Neuron (in vitro differentiated cells): ENCODE results near the gene CD48.
"Not testable (repeated sequence)": the region's sequence is repeated elsewhere in the genome, so short reads cannot be mapped to it uniquely, and the experiment has no call there.

Experiments
- H2AFZ ChIP-seq: one replicate; pipeline ENCODE4 v1.6.1; 2013; ENCODE audit warnings: low read depth, mild to moderate bottlenecking, inconsistent platforms, low read length, moderate library complexity
- H3K27me3 ChIP-seq: one replicate; pipeline ENCODE4 v1.6.1; 2013; ENCODE audit warnings: low read length; ENCODE audit not compliant: insufficient read depth
- H3K36me3 ChIP-seq: one replicate; pipeline ENCODE4 v1.6.1; 2013; ENCODE audit warnings: low read length; ENCODE audit not compliant: insufficient read depth
- H3K4me1 ChIP-seq: one replicate; pipeline ENCODE4 v1.6.1; 2013; ENCODE audit warnings: low read length; ENCODE audit not compliant: insufficient read depth
- H3K4me3 ChIP-seq: 2 replicates; pipeline ENCODE4 v1.5.1; 2013; ENCODE audit warnings: mild to moderate bottlenecking, low read length, moderate library complexity
- H3K9me3 ChIP-seq: one replicate; pipeline ENCODE4 v1.6.1; 2013; ENCODE audit warnings: low read length

Gene CD48

DNA sequence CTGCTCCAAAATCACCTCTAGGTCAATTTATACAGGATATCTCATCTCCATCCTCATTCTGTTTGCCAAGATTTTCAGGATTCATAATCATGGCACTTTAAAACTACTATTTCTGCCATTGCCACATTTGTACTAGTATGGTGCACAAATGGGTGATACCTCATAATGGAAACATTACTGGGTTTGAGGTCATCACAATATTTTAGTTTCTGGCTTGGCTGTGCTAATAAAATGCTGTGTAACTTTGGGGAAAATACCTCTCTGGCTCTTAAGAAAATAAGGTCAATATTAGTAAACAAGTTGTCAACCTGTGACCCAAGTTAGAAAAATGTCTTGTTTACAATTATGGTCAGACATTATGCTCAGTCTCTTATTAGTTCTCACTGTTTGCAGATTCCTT, 22.7 kb upstream of the CD48 start:
- H2AFZ ChIP-seq = no peak overlapping the region

DNA sequence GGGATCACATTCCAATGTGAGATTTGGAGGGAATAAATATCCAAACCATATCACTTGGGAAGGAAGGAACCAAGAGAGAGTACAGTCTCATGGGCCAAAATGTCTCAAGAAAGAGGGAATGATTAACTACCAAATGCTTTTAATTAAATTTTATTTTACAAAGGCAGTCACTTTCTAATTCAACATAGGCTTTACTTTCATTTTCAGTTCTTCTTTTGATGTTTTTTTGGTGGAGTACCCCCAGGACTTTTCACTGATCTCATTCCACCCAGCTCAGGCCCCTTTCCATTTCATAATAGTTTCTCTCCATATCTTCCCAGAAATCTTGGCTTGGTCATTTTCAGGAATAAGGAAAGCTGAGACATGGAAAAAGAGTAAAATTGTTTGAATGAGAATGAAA, 22.3 kb upstream of the CD48 start:
- Histone ChIP-seq H3K9me3 (no peaks in the 10 kb centered on the region), H2AFZ (no peak overlapping the region)

More for the DNA sequence above, 22.7 kb upstream of the CD48 start:
- no peaks in the 10 kb centered on the region for H3K4me1 ChIP-seq
- no peaks in the 10 kb centered on the region for H3K36me3 ChIP-seq
- no peaks in the 10 kb centered on the region for H3K27me3 ChIP-seq
- no peak overlapping the region for H3K4me3 ChIP-seq
- H3K9me3 ChIP-seq = no peaks in the 10 kb centered on the region

GRCh38 chr1:160731990-160732389, 20.4 kb upstream of the CD48 start:
- H2AFZ ChIP-seq = no peak overlapping the region
- no peaks in the 10 kb centered on the region for H3K36me3 ChIP-seq
- H3K4me1 ChIP-seq = no peaks in the 10 kb centered on the region
- H3K4me3 ChIP-seq = no peak overlapping the region
- no peaks in the 10 kb centered on the region for H3K9me3 ChIP-seq
- no peaks in the 10 kb centered on the region for H3K27me3 ChIP-seq

More for the DNA sequence above, 22.3 kb upstream of the CD48 start:
- H3K4me3 ChIP-seq = no peak overlapping the region
- no peaks in the 10 kb centered on the region for H3K4me1 ChIP-seq
- no peaks in the 10 kb centered on the region for H3K36me3 ChIP-seq
- H3K27me3 ChIP-seq = no peaks in the 10 kb centered on the region

DNA sequence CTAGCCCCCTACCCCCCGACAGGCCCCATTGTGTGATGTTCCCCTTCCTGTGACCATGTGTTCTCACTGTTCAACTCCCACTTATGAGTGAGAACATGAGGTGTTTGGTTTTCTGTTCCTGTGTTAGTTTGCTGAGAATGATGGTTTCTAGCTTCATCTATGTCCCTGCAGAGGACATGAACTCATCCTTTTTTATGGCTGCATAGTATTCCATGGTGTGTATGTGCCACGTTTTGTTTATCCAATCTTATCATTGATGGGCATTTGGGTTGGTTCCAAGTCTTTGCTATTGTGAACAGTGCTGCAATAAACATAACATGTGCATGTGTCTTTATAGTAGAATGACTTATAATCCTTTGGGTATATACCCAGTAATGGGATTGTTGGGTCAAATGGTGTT, 19.9 kb upstream of the CD48 start:
- H2AFZ ChIP-seq = not testable (repeated sequence)

GRCh38 chr1:160727316-160727640, 15.7 kb upstream of the CD48 start:
- no peak overlapping the region for H3K4me3 ChIP-seq

More for the DNA sequence above, 19.9 kb upstream of the CD48 start:
- H3K9me3 ChIP-seq, H3K27me3 ChIP-seq, H3K36me3 ChIP-seq, H3K4me1 ChIP-seq, H3K4me3 ChIP-seq: not testable (repeated sequence)

GRCh38 chr1:160726498-160727315, 15.1 kb upstream of the CD48 start:
- Histone ChIP-seq H3K4me3 (no peak overlapping the region), H3K9me3 (no peaks in the 10 kb centered on the region), H3K4me1 (no peaks in the 10 kb centered on the region), H3K36me3 (no peaks in the 10 kb centered on the region), H2AFZ (no peak overlapping the region), H3K27me3 (no peaks in the 10 kb centered on the region)

More at GRCh38 chr1:160727316-160727640, 15.7 kb upstream of the CD48 start:
- Histone ChIP-seq H3K4me1 (no peaks in the 10 kb centered on the region), H3K9me3 (no peaks in the 10 kb centered on the region), H3K27me3 (no peaks in the 10 kb centered on the region), H3K36me3 (no peaks in the 10 kb centered on the region), H2AFZ (no peak overlapping the region)

- Histone ChIP-seq H3K4me3 (no peak overlapping the region), H2AFZ (no peak overlapping the region), H3K27me3 (no peaks in the 10 kb centered on the region), H3K4me1 (no peaks in the 10 kb centered on the region), H3K9me3 (no peaks in the 10 kb centered on the region), H3K36me3 (no peaks in the 10 kb centered on the region)
These were observed 14.5 kb upstream of the CD48 start for GRCh38 chr1:160726114-160726497.

GRCh38 chr1:160724465-160725242, 13.0 kb upstream of the CD48 start:
- no peaks in the 10 kb centered on the region for H3K36me3 ChIP-seq
- H2AFZ ChIP-seq = no peak overlapping the region
- H3K4me3 ChIP-seq = no peak overlapping the region
- H3K4me1 ChIP-seq = no peaks in the 10 kb centered on the region
- H3K9me3 ChIP-seq = no peaks in the 10 kb centered on the region
- H3K27me3 ChIP-seq = no peaks in the 10 kb centered on the region

GRCh38 chr1:160723332-160723731, 11.7 kb upstream of the CD48 start:
- H3K9me3 ChIP-seq = no peaks in the 10 kb centered on the region
- H3K27me3 ChIP-seq = no peaks in the 10 kb centered on the region
- no peaks in the 10 kb centered on the region for H3K4me1 ChIP-seq
- H2AFZ ChIP-seq = no peak overlapping the region
- H3K36me3 ChIP-seq = no peaks in the 10 kb centered on the region
- no peak overlapping the region for H3K4me3 ChIP-seq

DNA sequence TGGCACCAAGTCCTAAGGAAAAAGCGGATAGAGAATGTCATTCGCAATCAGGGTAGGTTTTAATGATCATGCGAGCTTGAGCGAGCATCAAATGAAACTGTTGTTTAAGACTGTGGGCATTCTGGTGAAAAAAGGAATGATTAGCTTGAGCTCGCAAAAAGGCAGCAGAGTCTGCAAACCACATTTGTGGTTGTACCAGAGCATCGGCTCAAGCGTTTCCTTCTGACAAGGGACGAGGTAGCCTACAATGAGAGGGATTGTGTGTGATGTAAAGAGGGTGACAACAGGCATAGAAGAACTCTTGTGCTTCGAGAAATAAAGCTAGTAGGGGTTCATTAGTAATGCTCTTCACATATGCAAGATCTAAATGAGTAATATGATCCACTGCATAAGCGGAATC, 11.1 kb upstream of the CD48 start:
- H2AFZ ChIP-seq = no peak overlapping the region
- H3K36me3 ChIP-seq = no peaks in the 10 kb centered on the region
- no peaks in the 10 kb centered on the region for H3K4me1 ChIP-seq
- no peaks in the 10 kb centered on the region for H3K27me3 ChIP-seq
- H3K4me3 ChIP-seq = no peak overlapping the region
- no peaks in the 10 kb centered on the region for H3K9me3 ChIP-seq

GRCh38 chr1:160721473-160721872, 9.9 kb upstream of the CD48 start:
- H3K27me3 ChIP-seq = peaks cover 3% of the 10 kb centered on the region
- no peak overlapping the region for H3K4me3 ChIP-seq
- no peaks in the 10 kb centered on the region for H3K4me1 ChIP-seq
- no peaks in the 10 kb centered on the region for H3K36me3 ChIP-seq
- H2AFZ ChIP-seq = no peak overlapping the region
- no peaks in the 10 kb centered on the region for H3K9me3 ChIP-seq

DNA sequence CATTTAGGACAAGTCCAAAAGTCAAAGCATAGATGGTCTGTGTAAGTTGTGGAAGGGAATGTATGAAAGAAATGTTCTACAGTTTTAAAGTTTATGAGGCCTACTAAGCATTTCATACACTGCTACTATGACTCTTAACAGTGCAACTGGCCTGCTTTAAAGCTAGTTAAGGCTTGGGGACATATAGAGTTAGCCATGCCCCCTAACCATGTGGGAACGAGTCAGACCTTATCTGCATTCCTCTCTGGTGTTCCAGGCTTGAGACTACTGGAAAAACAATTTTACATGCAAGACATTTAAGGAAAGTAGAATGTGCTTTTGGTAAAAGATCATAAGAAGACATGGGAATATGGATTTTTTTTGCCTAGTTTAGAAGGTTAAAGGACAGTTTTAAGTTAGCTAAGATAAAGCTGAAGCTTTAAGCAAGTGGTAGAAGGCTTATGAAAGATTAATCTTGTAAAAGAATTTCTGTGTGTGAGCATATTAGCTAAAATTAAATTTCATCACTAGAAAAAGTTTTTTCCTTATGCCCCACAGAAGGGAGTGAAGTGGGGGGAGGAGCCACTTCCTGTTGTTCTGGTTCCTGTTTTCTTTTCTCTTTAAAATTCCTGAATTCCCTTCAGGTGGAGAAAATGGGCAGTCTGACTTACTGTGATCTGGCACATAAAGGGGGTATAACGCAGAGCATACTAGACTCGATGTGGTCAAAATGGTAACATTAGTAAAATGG, 8.9 kb upstream of the CD48 start:
- H2AFZ ChIP-seq = no peak overlapping the region
- H3K4me3 ChIP-seq = no peak overlapping the region
- H3K36me3 ChIP-seq = no peaks in the 10 kb centered on the region
- H3K9me3 ChIP-seq = no peaks in the 10 kb centered on the region
- H3K27me3 ChIP-seq = peaks cover 3% of the 10 kb centered on the region
- no peaks in the 10 kb centered on the region for H3K4me1 ChIP-seq

DNA sequence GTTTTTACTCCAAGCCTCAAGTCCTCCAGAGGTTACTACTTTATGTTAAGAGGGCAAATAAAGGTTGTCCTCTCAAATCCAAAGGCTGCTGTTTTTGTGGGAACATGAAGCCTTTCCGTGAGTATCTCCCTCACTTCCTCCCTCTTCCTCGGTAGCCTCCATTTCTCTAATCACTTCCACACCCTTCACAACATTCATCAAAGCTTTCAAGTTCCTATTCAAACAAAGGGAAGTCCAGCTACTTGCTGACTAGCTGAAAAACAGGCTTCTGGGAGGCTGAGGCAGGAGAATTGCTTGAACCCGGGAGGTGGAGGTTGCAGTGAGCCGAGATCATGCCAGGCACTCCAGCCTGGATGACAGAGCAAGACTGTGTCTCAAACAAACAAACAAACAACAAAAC, 6.6 kb upstream of the CD48 start:
- no peaks in the 10 kb centered on the region for H3K9me3 ChIP-seq
- no peak overlapping the region for H2AFZ ChIP-seq
- peaks cover 3% of the 10 kb centered on the region for H3K27me3 ChIP-seq
- no peaks in the 10 kb centered on the region for H3K4me1 ChIP-seq
- no peaks in the 10 kb centered on the region for H3K36me3 ChIP-seq
- H3K4me3 ChIP-seq = no peak overlapping the region
